ENCODE measurements around the gene RERE.
A peak's percentile ranks its signal among the peaks of the same experiment; 100 is the strongest.

GRCh38 chr1:8702472-8702849 is 115.0 kb downstream of the RERE start:
- TF ChIP-seq, protein P1, sequence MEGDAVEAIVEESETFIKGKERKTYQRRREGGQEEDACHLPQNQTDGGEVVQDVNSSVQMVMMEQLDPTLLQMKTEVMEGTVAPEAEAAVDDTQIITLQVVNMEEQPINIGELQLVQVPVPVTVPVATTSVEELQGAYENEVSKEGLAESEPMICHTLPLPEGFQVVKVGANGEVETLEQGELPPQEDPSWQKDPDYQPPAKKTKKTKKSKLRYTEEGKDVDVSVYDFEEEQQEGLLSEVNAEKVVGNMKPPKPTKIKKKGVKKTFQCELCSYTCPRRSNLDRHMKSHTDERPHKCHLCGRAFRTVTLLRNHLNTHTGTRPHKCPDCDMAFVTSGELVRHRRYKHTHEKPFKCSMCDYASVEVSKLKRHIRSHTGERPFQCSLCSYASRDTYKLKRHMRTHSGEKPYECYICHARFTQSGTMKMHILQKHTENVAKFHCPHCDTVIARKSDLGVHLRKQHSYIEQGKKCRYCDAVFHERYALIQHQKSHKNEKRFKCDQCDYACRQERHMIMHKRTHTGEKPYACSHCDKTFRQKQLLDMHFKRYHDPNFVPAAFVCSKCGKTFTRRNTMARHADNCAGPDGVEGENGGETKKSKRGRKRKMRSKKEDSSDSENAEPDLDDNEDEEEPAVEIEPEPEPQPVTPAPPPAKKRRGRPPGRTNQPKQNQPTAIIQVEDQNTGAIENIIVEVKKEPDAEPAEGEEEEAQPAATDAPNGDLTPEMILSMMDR (conservative IDR thresholded peaks at IDR 0.05; ENCODE audit: low read length), result no peak
- peak; percentile 65; the same call in 1 of the 2 replicates for TF ChIP-seq EZH2phosphoT487 (IDR thresholded peaks at IDR 0.05; ENCODE audit: borderline replicate concordance, low read depth, low read length)

Data from OCI-LY7 (cell line).